Testis (tissue), 2 donors: ENCODE results near the gene STAT4.
"Not testable (repeated sequence)": the region's sequence is repeated elsewhere in the genome, so short reads cannot be mapped to it uniquely, and the experiment has no call there.

ENCODE experiments used
- CTCF ChIP-seq, 3 experiments: fragments of 450-650 bp in 2 of 3; fragments of 200-600 bp in 1 of 3; sonication (generic) in 1 of 3; IDR thresholded peaks; one replicate each; pipeline ENCODE4 v1.5.1; 2016 to 2019; ENCODE audit warnings: antibody characterized with exemption in 3 of 3, mild to moderate bottlenecking in 2 of 3, moderate library complexity in 1 of 3
- POLR2A ChIP-seq: fragments of 450-650 bp; IDR thresholded peaks from one replicate; pipeline ENCODE4 v1.6.1; 2017; ENCODE audit warnings: antibody characterized with exemption, mild to moderate bottlenecking, moderate library complexity

- TF ChIP-seq CTCF (IDR thresholded peaks at IDR 0.05); POLR2A: not testable (repeated sequence)
Measured at GRCh38 chr2:190995315-190995714, 155.5 kb downstream of the STAT4 start.
